Umbilical cord (tissue), 2 donors: ENCODE measurements around the gene NKX1-1. TPM values are rescaled to one million over a fixed set of nuclear protein-coding genes. Genes with fewer than 3 reads are reported as not detected.
"Not testable (repeated sequence)": the region's sequence is repeated elsewhere in the genome, so short reads cannot be mapped to it uniquely, and the experiment has no call there.

Experiments used
- DNase-seq: peaks from one replicate; pipeline ENCODE4 v3.0.0-alpha.2; 2015; ENCODE audit warnings: low spot score
- total RNA-seq: library from RNA; depleted of rRNA; stranded (reverse); fragments of >200 nt; gene quantifications from one replicate; pipeline ENCODE4 v1.2.3, GENCODE V29; 2014; ENCODE audit warnings: low replicate concordance; ENCODE audit not compliant: insufficient read depth

NKX1-1 gene
- total RNA-seq, 1 donor from 2014 or later = 1.9 TPM

GRCh38 chr4:1373892-1374705 is 32.1 kb downstream of the NKX1-1 start:
- DNase-seq = no peak

DNA sequence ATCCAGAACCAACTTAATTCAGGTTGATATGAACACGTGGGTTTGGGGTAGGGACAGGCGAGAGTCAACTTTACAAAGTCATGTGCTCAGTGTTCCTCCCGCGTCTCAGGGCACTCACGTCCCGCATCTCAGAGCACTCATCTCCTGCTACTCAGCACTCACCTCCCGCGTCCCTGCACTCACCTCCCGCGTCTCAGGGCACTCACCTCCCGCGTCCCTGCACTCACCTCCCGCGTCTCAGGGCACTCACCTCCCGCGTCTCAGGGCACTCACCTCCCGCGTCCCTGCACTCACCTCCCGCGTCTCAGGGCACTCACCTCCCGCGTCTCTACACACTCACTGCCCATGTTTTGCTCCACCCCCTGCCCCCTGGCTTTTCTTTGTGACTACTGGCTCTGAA is 33.7 kb downstream of the NKX1-1 start:
- DNase-seq = not testable (repeated sequence)

- no peak for DNase-seq
These were observed 34.8 kb downstream of the NKX1-1 start for GRCh38 chr4:1371176-1372165.

GRCh38 chr4:1370321-1371124 is 35.7 kb downstream of the NKX1-1 start:
- DNase-seq = no peak

- no peak for DNase-seq
These were observed 36.7 kb downstream of the NKX1-1 start for GRCh38 chr4:1369479-1370079.

- no peak for DNase-seq
These were observed 37.2 kb downstream of the NKX1-1 start for GRCh38 chr4:1369091-1369450.

- DNase-seq = no peak
These were observed 37.7 kb downstream of the NKX1-1 start for GRCh38 chr4:1368421-1369090.

GRCh38 chr4:1367936-1368289 is 38.3 kb downstream of the NKX1-1 start:
- no peak for DNase-seq

GRCh38 chr4:1367230-1367935 is 38.9 kb downstream of the NKX1-1 start:
- no peak for DNase-seq

- no peak for DNase-seq
These were observed 39.6 kb downstream of the NKX1-1 start for GRCh38 chr4:1366371-1367229.

- DNase-seq = no peak
These were observed 40.7 kb downstream of the NKX1-1 start for GRCh38 chr4:1365271-1366178.

DNA sequence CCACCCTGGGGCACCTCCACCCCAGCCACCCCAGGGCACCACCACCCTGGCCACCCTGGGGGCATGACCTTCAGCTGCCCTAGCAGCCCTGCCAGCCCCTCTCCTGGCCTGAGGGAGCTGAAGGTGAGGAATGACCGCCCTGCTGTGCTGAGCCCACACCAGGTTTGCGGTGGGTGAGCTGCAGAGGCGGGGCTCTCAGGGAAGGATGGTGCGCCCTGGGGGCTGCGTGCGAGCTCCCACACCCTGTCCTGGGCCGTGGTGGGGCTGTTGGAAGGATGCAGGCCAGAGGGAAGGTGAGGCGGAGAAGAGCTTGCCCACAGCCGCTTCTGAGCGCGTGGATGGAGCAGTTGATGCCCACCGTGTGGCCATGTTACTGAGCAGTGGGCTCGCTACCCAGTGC is 41.5 kb downstream of the NKX1-1 start:
- DNase-seq = no peak

DNA sequence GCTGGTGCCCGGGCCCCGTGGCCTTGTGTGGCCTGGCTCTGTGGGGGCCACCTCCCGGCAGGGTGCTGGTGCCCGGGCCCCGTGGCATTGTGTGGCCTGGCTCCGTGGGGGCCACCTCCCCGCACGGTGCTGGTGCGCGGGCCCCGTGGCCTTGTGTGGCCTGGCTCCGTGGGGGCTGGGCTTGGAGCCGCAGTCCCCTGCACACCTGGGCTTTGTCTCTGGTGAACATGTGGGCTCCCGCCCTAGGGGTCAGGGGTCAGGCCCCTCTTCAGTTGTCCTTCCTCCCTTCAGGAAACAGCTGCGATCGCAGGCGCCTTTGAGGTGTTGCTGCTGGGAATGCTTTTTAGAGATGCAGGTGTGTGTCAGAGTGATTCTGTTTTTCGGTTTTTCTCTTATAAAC is 42.0 kb downstream of the NKX1-1 start:
- no peak for DNase-seq

- DNase-seq = no peak
These were observed 42.7 kb downstream of the NKX1-1 start for GRCh38 chr4:1363513-1363912.

DNA sequence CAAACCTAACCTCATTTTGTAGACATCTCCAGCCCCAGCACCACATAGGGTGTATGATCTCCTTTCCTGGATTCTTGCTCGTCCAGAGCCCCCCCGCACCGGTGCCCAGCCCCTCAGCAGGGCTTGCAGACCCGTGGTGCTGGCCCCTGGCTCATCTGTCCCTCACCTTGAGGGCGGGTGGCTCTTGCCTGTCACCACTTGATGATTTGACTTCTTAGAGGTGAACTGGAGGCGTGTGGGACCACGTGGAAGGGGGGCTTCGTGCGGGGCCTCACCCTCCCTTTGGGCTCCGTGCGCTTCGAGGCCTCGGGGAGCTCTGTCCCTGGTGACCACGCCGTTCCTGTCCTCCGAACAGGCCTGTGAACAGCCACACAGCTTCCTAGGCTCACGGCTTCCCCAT is 43.7 kb downstream of the NKX1-1 start:
- DNase-seq = no peak

DNA sequence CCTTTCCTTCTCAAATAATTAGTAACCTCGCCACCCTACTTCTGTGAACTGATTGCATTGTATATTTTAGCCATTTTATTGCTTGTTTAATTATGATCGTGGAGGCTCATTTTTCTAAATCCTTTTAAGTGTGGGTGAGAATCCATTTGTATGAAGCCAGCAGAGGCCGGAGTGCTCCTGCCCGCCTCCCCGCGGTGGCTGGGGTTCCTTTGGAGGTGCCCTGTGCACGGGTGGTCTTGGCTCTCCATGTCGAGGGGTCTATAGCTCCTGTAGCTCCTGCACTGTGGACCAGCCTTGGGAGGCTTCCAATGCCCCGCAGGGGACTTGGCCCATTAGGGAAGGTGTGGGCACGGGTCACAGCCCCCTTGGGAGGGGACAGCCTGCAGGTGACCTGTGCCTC is 44.2 kb downstream of the NKX1-1 start:
- no peak for DNase-seq

- DNase-seq = no peak
These were observed 44.8 kb downstream of the NKX1-1 start for GRCh38 chr4:1361431-1361830.
